Stimulated activated memory B cell treated with anti-CD40 and anti-IgM and Interleukin-4, amounts not matched to agents 10 μg/mL and 1 μg/mL and 100 μg/mL, for 72 hours (primary cell): Measurements from ENCODE around the gene CRLF3.
"Not testable (repeated sequence)": the region's sequence is repeated elsewhere in the genome, so short reads cannot be mapped to it uniquely, and the experiment has no call there.

Experiments
- ATAC-seq: fragments of 150-1000 bp; cut with Tn5 transposase; 2 replicates; pipeline ENCODE4 v1.10.0; 2021
- H3K27ac Mint-ChIP-seq: one replicate; pipeline ENCODE4 v1.8.0; 2022; ENCODE audit warnings: mild to moderate bottlenecking, mixed read lengths
- H3K27me3 Mint-ChIP-seq: one replicate; pipeline ENCODE4 v1.8.0; 2022; ENCODE audit warnings: mixed read lengths
- H3K36me3 Mint-ChIP-seq: one replicate; pipeline ENCODE4 v1.8.0; 2022; ENCODE audit warnings: mixed read lengths
- H3K4me1 Mint-ChIP-seq: one replicate; pipeline ENCODE4 v1.8.0; 2022; ENCODE audit warnings: mixed read lengths
- H3K4me3 Mint-ChIP-seq: one replicate; pipeline ENCODE4 v1.8.0; 2022; ENCODE audit warnings: mild to moderate bottlenecking, moderate library complexity, mixed read lengths
- H3K9me3 Mint-ChIP-seq: one replicate; pipeline ENCODE4 v1.8.0; 2022; ENCODE audit warnings: mixed read lengths

The CRLF3 gene

GRCh38 chr17:30823421-30823820, 1.1 kb downstream of the CRLF3 start:
- H3K4me1 Mint-ChIP-seq = peaks cover 58% of the 10 kb centered on the region

GRCh38 chr17:30822919-30823318, 1.6 kb downstream of the CRLF3 start:
- H3K9me3 Mint-ChIP-seq, H3K36me3 Mint-ChIP-seq, H3K27me3 Mint-ChIP-seq, ATAC-seq: not testable (repeated sequence)
- Mint-ChIP-seq H3K4me3 (peak overlapping the region; percentile 96), H3K27ac (peak overlapping the region; percentile 80), H3K4me1 (peaks cover 61% of the 10 kb centered on the region)

More at GRCh38 chr17:30823421-30823820, 1.1 kb downstream of the CRLF3 start:
- H3K9me3 Mint-ChIP-seq = no peaks in the 10 kb centered on the region
- peak overlapping the region; percentile 96 for H3K4me3 Mint-ChIP-seq
- H3K27ac Mint-ChIP-seq = peak overlapping the region; percentile 80
- H3K27me3 Mint-ChIP-seq = no peaks in the 10 kb centered on the region
- peaks cover 8% of the 10 kb centered on the region for H3K36me3 Mint-ChIP-seq
- ATAC-seq = no peak

- Mint-ChIP-seq H3K27me3 (no peaks in the 10 kb centered on the region), H3K27ac (peak overlapping the region; percentile 80), H3K9me3 (no peaks in the 10 kb centered on the region), H3K4me3 (peak overlapping the region; percentile 96), H3K36me3 (peaks cover 8% of the 10 kb centered on the region), H3K4me1 (peaks cover 61% of the 10 kb centered on the region)
- no peak for ATAC-seq
Measured at GRCh38 chr17:30821871-30822723, 2.4 kb downstream of the CRLF3 start.

- Mint-ChIP-seq H3K4me1 (peaks cover 67% of the 10 kb centered on the region), H3K36me3 (peaks cover 8% of the 10 kb centered on the region), H3K27me3 (no peaks in the 10 kb centered on the region), H3K9me3 (no peaks in the 10 kb centered on the region), H3K27ac (peak overlapping the region; percentile 80), H3K4me3 (peak overlapping the region; percentile 50)
- no peak for ATAC-seq
Measured at GRCh38 chr17:30819971-30820705, 4.4 kb downstream of the CRLF3 start.

GRCh38 chr17:30816165-30816564, 8.3 kb downstream of the CRLF3 start:
- peak overlapping the region; percentile 51 for H3K27ac Mint-ChIP-seq
- H3K9me3 Mint-ChIP-seq = no peaks in the 10 kb centered on the region
- no peaks in the 10 kb centered on the region for H3K27me3 Mint-ChIP-seq
- ATAC-seq = no peak
- peaks cover 8% of the 10 kb centered on the region for H3K36me3 Mint-ChIP-seq
- no peak overlapping the region for H3K4me3 Mint-ChIP-seq
- peaks cover 54% of the 10 kb centered on the region for H3K4me1 Mint-ChIP-seq

GRCh38 chr17:30814860-30815259, 9.6 kb downstream of the CRLF3 start:
- not testable (repeated sequence) for H3K9me3 Mint-ChIP-seq, H3K36me3 Mint-ChIP-seq, H3K4me3 Mint-ChIP-seq, ATAC-seq, H3K27me3 Mint-ChIP-seq
- Mint-ChIP-seq H3K4me1 (peaks cover 53% of the 10 kb centered on the region), H3K27ac (peak overlapping the region; percentile 58)

- not testable (repeated sequence) for H3K27me3 Mint-ChIP-seq, ATAC-seq, H3K9me3 Mint-ChIP-seq, H3K4me3 Mint-ChIP-seq, H3K36me3 Mint-ChIP-seq
- peak overlapping the region; percentile 58 for H3K27ac Mint-ChIP-seq
- H3K4me1 Mint-ChIP-seq = peaks cover 53% of the 10 kb centered on the region
Measured at GRCh38 chr17:30814236-30814635, 10.3 kb downstream of the CRLF3 start.

- Mint-ChIP-seq H3K27ac (peak overlapping the region; percentile 64), H3K27me3 (no peaks in the 10 kb centered on the region), H3K36me3 (no peaks in the 10 kb centered on the region), H3K4me1 (peaks cover 50% of the 10 kb centered on the region), H3K4me3 (no peak overlapping the region), H3K9me3 (no peaks in the 10 kb centered on the region)
- no peak for ATAC-seq
Measured at GRCh38 chr17:30812218-30813177, 12.0 kb downstream of the CRLF3 start.

GRCh38 chr17:30809867-30810266, 14.6 kb downstream of the CRLF3 start:
- peaks cover 57% of the 10 kb centered on the region for H3K4me1 Mint-ChIP-seq

GRCh38 chr17:30808785-30809286, 15.7 kb downstream of the CRLF3 start:
- Mint-ChIP-seq H3K27me3 (no peaks in the 10 kb centered on the region), H3K4me3 (peak overlapping the region; percentile 73), H3K27ac (peak overlapping the region; percentile 92), H3K4me1 (peaks cover 66% of the 10 kb centered on the region), H3K36me3 (peaks cover 9% of the 10 kb centered on the region), H3K9me3 (no peaks in the 10 kb centered on the region)
- peak; percentile 99 for ATAC-seq

More at GRCh38 chr17:30809867-30810266, 14.6 kb downstream of the CRLF3 start:
- H3K9me3 Mint-ChIP-seq = no peaks in the 10 kb centered on the region
- no peaks in the 10 kb centered on the region for H3K36me3 Mint-ChIP-seq
- no peak for ATAC-seq
- H3K27me3 Mint-ChIP-seq = no peaks in the 10 kb centered on the region
- no peak overlapping the region for H3K4me3 Mint-ChIP-seq
- H3K27ac Mint-ChIP-seq = peak overlapping the region; percentile 92

- peaks cover 3% of the 10 kb centered on the region for H3K9me3 Mint-ChIP-seq
- peak overlapping the region; percentile 92 for H3K27ac Mint-ChIP-seq
- no peaks in the 10 kb centered on the region for H3K27me3 Mint-ChIP-seq
- H3K4me3 Mint-ChIP-seq = peak overlapping the region; percentile 43
- ATAC-seq = no peak
- peaks cover 64% of the 10 kb centered on the region for H3K4me1 Mint-ChIP-seq
- H3K36me3 Mint-ChIP-seq = peaks cover 16% of the 10 kb centered on the region
Measured at GRCh38 chr17:30807896-30808295, 16.6 kb downstream of the CRLF3 start.

- H3K4me3 Mint-ChIP-seq = no peak overlapping the region
- peaks cover 35% of the 10 kb centered on the region for H3K36me3 Mint-ChIP-seq
- H3K27ac Mint-ChIP-seq = peak overlapping the region; percentile 92
- H3K27me3 Mint-ChIP-seq = no peaks in the 10 kb centered on the region
- no peak for ATAC-seq
- peaks cover 3% of the 10 kb centered on the region for H3K9me3 Mint-ChIP-seq
- peaks cover 54% of the 10 kb centered on the region for H3K4me1 Mint-ChIP-seq
Measured at GRCh38 chr17:30805944-30806456, 18.5 kb downstream of the CRLF3 start.

GRCh38 chr17:30801671-30802070, 22.8 kb downstream of the CRLF3 start:
- H3K9me3 Mint-ChIP-seq = peaks cover 3% of the 10 kb centered on the region
- peaks cover 53% of the 10 kb centered on the region for H3K36me3 Mint-ChIP-seq
- H3K4me3 Mint-ChIP-seq = no peak overlapping the region
- ATAC-seq = no peak
- H3K27ac Mint-ChIP-seq = peak overlapping the region; percentile 8
- H3K4me1 Mint-ChIP-seq = peaks cover 27% of the 10 kb centered on the region
- H3K27me3 Mint-ChIP-seq = no peaks in the 10 kb centered on the region

GRCh38 chr17:30796016-30796415, 28.5 kb downstream of the CRLF3 start:
- Mint-ChIP-seq H3K27me3 (no peaks in the 10 kb centered on the region), H3K36me3 (peaks cover 47% of the 10 kb centered on the region), H3K9me3 (no peaks in the 10 kb centered on the region), H3K27ac (peak overlapping the region; percentile 49), H3K4me1 (no peaks in the 10 kb centered on the region), H3K4me3 (no peak overlapping the region)
- peak; percentile 65 for ATAC-seq
